AG20443 (cell line): Measurements from ENCODE around the gene CYBC1.
"Not testable (repeated sequence)": the region's sequence is repeated elsewhere in the genome, so short reads cannot be mapped to it uniquely, and the experiment has no call there.

Source experiments
- DNase-seq: peaks from one replicate; pipeline ENCODE4 v3.0.0; 2012; ENCODE audit warnings: low spot score, mixed read lengths

The CYBC1 gene

DNA sequence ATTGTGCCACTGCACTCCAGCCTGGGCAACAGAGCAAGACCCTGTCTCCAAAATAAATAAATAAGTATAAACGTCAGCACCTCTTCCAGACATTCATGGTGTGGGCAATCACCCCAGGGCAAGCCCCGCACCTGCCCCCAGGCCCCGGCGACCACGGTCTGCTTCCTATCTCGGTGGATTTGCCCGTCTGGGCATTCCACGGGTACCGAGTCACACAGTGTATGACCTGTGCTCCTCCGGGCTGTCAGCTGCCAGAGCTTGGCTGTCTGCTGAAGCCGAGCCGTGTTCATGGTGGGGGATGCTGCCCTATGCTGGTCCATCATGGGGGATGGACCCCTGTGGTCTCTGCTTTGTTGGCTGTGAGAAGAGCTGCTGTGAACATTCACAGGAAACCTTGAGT lies 15.4 kb downstream of the CYBC1 start:
- DNase-seq = no peak

DNA sequence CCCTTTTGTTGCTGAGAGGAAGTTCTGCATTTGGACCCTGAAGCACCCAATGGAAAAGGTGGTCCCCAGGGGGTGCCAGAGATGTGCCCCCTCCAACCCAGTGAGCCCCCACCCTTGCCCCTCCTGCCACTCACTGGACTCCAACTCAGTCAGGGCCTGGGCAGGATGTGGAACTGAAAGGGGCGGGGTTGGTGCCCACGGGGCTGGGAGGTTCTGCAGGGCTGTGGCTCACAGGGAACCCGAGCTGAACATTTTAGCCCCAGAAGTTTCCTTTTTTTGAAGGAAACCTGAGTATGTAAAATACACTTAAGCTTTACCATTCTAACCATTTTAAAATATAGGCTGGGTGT lies 16.4 kb downstream of the CYBC1 start:
- DNase-seq = no peak

DNA sequence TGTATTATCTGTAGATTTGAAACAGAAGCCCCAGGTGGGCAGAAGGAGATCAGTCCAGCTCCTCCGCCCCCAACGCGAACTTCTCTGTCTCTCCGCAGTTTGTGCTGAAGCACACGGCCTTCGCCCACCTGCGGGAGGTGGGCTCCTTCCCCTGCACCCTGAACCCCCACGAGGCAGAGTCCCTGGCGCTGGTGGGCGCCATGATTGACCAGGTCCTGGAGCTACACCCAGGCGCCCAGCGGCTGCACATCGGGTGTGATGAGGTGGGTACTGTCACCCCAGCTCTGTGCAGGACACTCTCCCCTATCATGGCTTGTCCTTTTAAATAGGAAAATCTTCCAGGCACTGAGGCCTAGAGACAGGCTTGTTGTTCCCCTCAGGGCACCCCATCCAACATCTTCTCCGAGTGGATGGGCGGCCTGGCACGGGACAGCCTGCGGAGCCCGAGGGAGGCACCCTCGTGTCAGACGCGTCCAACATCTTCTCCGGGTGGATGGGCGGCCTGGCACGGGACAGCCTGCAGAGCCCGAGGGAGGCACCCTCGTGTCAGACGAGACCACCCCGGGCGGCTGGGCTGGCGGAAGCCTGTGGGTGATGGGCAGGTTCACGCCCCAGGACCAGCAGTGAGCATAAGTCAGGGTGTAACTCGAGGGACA lies 16.9 kb downstream of the CYBC1 start:
- no peak for DNase-seq

DNA sequence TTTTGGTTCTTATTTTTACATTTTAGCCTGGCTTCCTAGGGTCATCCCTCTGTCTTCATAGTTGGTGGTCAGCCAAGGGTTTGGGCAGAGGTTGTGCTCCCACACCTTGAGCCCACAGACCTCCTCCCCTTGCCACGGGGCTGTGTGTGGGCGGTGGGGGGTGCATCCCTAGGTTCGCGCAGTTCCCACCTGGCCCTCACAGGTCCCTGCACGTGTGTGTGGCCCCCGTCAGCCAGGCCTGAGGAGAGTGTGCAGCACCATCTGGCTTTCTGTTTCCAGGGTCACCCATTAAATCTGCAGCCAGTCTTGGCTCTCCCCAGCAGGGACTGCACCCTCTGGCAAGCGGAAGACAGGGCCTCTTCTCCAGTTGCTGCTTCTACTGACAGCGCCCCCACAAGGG lies 18.5 kb downstream of the CYBC1 start:
- no peak for DNase-seq

DNA sequence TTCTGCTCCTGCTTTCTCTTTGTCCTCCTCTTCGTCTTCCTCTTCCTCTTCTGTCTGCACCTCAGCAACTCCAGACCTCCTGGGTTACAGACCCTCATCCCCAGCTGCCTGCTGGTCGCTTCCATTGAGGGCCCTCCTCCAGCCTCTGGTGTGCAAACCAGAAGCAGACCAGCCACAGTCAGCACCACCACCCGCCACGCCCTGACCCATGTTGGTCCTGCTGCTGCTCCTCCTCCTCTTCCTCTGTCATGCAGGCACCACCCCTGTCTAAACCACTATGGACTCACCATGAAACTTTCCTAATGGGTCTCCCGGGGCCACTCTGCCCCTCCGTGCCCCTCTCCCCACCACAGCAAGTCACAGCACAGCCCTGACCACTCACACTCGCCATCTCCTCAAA lies 20.7 kb downstream of the CYBC1 start:
- DNase-seq = no peak

DNA sequence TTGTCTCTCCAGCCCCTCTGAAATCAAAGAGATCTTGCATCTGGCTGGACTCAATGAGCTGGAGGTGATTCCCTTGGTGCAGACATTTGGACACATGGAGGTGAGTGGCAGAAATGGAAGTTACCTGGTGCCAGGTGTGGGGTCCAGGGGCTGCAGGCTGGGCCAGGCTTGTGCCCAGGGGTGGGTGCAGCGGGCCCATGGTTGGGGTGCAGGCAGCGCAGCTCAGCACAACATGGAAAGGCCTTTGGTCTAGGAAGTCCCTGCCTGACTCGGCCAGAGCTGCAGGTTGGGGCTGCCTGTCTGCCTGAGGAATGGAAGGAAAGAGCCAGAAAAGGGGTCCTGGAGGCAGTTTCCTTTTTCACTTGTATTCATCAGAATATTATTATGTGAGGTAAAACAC lies 22.0 kb downstream of the CYBC1 start:
- no peak for DNase-seq

DNA sequence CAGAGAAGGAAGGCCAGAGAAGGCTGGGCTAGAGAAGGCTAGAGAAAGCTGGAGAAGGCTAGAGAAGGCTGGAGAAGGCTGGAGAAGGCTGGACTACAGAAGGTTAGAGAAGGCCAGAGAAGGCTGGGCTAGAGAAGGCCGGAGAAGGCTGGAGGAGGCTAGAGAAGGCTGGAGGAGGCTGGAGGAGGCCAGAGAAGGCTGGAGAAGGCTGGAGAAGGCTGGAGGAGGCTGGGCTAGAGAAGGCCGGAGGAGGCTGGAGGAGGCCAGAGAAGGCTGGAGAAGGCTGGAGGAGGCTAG lies 25.7 kb downstream of the CYBC1 start:
- no peak for DNase-seq

DNA sequence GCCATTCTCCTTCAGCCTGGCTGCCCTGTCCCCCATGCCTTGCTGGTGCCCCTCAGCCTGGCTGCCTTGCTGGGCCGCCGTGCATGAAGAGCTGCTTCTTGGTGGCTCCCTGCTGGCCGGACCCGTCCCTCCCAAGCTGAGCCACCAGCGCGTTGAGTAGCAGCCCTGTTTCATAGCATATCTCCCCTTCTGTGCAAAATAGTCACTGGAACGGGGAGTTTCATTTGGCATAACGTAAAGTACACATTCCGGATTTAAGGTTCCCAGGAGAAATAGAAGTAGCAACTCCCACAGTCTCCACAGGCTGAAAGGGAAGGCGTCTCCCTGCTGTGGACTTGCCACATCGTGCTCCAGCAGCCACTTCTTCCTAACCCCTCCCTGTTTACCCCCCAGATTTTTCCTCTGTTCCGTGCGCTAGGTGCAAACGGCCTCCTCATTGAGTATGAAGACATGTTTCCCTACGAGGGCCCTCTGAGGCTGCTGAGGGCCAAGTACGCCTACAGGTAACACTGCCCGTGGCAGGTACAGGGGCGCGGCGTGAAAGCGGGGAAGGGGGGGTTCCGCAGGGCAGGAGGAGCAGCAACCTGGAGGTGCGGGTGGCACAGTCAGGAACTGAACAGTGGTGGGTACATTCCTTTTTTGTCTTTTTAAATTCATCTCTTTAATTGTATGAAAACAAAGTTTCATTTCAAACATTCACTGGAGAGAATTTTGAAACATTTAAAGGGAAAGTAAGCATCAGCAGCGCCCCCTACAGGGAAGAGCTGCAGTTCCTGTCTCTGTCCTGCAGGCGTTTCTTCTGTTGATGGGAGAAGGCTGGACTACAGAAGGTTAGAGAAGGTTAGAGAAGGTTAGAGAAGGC lies 26.3 kb downstream of the CYBC1 start:
- peak; percentile 61 for DNase-seq

DNA sequence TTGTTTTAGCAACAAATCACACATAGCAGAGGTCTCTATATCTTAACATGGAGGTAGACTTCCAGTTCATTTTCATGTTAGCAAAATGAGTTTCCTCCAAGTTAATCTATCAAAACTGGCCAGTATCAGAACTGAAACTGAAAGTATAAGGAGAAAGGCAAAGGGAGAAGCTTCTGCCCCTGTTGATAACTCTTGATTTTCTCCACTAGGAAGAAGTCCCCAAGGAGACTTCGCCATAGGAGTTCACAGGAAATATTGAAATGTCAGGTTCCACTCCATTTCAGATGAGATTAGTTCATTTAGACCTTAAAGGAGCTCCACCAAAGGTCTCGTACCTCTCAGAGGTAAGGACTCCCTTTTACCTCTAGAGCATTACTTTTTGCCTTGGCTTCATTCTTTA lies 31.0 kb downstream of the CYBC1 start:
- DNase-seq = no peak

DNA sequence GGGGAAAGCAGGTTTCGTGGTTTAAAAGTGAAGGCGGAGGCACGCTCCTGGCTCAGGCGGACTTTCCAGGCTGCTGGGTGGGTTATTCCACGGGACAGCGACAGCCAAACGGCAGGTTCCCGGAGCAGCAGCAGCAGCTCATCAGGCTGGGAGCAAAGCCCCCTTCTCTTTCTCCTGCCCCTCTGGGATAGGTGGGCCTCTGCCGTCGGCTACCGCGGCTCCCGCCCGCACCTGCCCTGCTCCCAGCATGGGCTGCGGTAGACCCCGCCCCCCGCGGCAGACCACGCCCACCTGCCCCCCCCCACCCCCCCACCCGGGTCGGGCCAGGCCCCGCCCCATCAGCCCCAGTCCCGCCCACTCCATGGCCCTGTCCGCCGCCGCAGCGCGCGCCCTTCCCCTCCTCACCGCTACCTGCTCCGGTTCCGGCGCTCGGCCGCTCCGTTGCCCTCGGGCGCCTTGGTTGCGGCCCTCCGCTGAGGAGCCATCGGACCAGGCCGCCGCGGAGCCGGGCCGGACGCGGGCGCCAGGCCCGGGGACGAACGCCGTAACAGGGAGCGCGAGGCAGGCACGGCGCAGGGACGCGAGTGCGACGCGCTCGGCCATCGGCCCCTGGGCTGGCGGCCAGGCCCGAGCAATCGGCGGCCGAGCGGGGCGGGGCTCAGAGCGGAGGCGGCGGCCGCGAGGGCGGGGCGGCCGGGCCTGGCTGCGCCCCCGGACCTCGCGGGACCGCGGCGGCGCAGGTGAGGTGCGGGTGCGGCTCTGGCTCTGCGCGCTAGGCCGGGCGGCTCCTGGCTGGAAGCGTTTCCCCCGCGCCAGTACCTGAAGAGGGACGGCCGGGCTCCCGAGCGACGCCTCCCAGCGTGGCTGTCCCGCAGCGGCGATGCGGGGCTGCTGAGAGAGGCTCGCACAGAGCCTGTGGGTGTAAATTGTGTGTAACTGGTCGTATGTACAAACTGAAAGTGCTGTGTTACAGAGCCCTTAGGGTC lies 32.3 kb downstream of the CYBC1 start, which contains the start of the genes HEXD and OGFOD3:
TSS of gene HEXD (plus strand) at position 347 of the 986 bp plus-strand sequence. CDS start 1,453 bp downstream, outside the sequence.
TSS of gene OGFOD3 (minus strand) at position 586 of the 986 bp plus-strand sequence. CDS start at position 485, 101 bp downstream.
- peak; percentile 100 for DNase-seq

DNA sequence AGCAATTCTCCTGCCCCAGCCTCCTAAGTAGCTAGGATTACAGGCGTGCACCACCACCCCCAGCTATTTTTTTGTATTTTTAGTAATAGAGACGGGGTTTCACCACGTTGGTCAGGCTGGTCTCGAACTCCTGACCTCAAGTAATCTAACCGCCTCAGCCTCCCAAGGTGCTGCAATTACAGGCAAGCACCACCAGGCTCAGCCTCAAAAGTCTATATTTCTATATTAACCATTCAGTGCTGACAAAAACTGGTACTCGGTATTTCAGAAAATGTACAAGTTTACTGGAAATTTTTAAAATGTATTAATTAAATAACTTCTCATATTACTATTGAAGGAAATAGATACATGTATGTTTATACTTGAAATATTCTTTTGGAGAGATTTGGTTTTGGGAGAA lies 33.8 kb downstream of the CYBC1 start:
- no peak for DNase-seq

DNA sequence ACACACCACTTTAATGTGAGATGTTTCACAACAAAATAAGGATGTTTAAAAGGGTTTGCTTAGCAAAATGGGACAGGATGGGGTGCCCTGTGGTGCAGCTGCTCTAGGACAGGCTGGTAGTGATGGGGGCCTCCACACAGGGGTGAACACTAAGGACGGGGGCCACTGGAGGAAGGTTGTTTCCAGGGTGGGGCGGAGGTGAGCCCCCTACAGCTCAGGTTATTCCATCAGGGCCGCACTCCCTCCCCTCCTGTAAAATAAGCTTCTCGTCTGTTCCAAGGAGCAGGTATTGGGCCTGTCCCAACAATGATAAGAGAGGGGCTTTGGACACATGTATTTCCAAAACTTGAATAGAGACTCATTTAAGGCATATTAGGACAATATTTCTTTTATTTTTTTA lies 34.3 kb downstream of the CYBC1 start:
- no peak for DNase-seq

DNA sequence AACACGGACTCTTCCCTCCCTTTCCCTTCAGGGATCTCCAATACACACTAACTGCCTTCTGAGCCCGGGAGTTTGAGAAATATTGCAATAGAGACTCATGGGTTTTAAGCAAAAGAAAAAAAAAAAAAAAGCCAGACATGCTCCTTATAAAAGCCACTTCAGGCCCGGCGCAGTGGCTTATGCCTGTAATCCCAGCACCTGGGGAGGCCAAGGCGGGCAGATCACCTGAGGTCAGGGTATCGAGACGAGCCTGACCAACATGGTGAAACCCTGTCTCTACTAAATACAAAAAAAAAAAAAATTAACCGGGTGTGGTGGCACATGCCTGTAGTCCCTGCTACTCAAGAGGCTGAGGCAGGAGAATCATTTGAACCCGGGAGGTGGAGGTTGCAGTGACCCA lies 34.8 kb downstream of the CYBC1 start:
- no peak for DNase-seq

DNA sequence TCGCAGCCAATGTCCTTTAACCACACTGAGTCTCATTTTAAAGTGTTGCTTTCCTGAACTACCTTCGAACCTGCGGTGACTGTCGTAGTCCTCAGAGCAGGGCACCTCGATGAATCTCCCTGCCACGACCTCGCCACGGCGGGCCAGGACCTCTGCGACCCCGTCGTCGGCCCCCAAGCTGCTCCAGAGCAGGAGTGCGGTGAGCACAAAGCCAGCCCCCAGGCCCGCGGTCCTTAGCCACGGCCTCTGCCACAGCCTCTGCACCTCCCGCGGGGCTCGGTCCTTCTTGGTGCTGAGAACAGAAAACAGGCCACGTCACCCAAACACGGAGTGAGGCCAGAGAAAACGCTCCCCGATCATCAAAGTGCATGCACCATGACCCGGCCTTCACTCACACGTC lies 35.2 kb downstream of the CYBC1 start:
- DNase-seq = no peak

DNA sequence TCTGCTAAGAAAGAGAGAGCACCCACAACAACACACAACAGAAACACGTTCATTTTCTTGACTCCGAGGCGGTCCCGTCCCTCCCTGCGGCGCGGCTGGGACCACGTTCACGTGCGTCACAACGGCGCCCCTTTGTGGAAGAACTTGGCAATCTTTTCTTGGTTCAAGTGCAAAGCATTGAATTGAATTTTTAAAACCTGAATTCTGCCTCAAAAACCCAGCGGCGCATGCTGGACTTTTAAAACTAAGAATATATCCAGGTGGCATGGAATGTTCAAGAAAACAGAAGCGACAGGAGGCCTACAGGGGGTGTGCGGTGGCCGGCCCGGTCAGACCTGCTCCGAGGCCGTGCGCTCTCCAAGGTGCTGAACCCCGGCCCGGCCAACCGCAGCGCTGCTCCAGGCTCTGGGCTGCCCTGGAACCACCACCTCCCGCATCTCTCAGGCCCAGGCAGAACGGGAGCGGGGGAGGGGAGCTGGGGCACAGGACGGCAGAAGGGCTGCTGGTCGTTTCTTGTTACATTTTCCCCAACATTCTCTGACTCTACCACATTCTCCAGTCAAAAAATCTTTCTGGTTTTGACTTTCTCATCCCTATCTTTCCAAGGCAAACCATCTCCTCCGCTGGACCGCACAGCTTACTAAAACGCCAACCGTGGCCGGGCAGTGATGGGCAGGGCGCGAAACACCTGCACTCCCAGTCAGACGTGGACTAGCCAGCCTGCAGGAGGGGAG lies 35.8 kb downstream of the CYBC1 start:
- peak; percentile 90 for DNase-seq

DNA sequence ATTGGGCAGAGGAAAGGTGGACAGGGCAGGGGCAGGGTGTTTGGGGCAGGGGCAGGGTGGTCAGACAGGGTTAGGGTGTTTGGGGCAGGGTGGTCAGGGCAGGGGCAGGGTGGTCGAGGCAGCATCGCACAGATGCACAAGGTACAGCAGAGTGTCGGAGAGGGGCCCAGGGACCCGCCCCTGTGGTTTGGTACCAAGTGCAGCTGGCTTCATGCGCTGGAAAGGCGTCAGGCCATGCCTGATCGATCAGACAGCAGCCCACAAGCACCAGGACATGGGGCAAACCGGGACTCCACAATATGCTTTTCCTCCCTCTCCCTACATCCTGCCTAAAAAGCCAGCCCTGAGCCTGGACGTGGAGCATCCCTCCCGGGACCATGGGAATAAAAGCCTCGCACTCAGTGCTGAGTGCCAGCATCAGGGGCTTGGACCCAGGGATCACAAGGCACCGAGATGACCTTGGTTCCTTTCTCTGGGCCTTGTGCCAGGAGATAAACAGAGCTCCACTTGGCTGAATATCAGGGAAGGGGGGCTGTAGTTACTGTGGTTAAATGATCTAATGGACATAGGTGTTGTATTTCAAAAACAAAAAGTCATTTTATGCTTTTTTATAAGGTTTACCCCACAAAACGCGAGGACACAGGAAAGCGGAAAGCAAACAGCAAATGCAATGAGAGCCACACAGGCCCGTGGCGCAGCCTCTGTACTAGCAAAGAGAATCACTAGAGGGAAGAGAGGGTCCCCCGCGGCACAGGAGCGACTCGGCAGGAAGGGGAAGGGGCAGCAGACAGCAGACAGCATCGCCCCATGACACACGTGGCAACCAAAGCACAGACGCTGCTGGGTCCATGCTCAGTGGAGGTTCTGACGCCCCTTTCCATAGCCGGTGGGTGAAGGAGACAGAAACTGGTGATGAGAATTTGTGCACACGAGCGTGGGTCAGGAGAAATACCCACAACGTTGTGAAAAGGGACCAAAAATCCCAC lies 37.7 kb downstream of the CYBC1 start:
- DNase-seq = no peak

DNA sequence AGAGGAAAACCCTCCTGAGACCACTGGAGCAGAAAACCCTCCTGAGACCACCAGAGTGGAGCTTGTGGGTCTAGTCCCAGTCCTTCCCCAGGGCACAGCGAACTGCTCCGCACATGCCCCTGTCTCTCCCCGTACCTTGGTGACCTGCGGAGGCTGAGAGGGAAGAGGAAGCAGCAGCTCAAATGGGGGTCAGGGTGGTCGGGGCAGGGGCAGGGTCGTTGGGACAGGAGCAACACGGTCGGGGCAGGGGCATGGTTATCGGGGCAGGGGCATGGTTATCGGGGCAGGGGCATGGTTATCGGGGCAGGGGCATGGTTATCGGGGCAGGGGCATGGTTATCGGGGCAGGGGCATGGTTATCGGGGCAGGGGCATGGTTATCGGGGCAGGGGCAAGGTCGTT lies 38.5 kb downstream of the CYBC1 start:
- not testable (repeated sequence) for DNase-seq

DNA sequence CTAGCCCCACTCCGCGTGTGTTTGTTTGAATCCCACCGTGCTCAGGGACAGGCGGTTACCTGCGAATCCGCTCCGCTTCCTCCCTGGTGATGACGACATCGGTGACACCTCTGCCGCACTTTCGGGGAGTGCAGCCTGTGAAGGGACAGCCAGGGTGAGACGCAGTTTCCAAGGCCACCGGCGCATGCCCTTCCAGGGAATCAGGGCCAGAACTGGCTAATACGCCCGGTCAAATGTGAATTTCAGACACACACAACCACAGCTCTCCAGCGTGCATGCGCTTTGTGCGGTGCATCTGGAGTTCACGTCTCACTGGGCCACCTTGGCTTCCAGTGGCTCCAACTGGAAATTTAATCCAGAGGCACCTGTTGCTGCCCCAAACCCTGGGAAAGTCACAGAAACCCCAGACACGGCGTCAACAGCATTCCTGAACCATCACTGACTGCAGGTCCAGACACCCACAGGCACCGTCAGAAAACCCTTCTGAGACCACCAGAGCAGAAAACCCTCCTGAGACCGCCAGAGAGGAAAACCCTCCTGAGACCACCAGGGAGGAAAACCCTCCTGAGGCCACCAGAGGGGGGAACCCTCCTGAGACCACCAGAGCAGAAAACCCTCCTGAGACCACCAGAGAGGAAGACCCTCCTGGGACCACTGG lies 39.0 kb downstream of the CYBC1 start:
- no peak for DNase-seq

DNA sequence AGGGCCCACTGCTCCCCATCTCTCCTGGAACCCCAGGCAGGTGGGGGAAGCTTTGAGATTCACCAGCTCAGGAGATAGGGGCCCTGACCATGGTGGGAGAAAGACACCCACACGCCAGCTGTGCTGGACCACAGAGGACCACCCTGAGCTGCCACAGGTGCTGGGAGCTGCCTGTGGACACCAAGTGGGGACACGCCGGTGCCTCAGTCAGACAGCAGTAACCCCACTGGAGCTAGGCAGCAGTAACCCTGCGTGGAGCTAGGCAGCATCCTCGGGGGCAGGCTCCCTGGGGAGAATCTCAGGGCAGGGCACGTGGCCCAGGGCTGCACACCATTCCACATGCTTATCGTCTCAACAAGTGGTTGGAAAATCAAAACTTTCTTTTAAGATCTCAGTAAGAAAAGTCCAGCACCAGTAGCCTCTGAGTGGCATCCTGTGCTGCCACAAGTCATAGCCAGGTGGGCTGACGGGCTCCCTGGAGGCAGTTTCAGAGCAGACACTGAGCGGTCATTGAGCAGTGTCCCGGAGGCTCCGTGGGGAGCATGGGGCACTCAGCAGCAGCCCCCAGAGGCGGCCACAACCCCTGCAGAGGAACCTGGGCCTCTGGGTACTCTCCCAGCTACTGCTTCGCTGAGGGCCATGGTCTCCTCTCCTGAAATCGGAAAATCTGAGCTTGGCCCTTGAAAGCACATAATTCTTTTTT lies 40.4 kb downstream of the CYBC1 start:
- DNase-seq = no peak
